Neural progenitor cell (in vitro differentiated cells): Measurements from ENCODE around the gene TBC1D14.

ENCODE experiments used
- CTCF ChIP-seq: fragments of 200-600 bp; sonication (generic); IDR thresholded peaks from 2 replicates; pipeline ENCODE4 v1.5.1; 2017; ENCODE audit warnings: antibody characterized with exemption, mild to moderate bottlenecking
- EZH2phosphoT487 ChIP-seq: fragments of 200-600 bp; sonication (generic); IDR thresholded peaks from 2 replicates; pipeline ENCODE4 v1.6.1; 2017; ENCODE audit warnings: antibody characterized with exemption

GRCh38 chr4:6893449-6894085 is 16.1 kb upstream of the TBC1D14 start:
- TF ChIP-seq CTCF, result no peak
- no peak for TF ChIP-seq EZH2phosphoT487
